Measurements from ENCODE around the gene CLIP2.

DNA sequence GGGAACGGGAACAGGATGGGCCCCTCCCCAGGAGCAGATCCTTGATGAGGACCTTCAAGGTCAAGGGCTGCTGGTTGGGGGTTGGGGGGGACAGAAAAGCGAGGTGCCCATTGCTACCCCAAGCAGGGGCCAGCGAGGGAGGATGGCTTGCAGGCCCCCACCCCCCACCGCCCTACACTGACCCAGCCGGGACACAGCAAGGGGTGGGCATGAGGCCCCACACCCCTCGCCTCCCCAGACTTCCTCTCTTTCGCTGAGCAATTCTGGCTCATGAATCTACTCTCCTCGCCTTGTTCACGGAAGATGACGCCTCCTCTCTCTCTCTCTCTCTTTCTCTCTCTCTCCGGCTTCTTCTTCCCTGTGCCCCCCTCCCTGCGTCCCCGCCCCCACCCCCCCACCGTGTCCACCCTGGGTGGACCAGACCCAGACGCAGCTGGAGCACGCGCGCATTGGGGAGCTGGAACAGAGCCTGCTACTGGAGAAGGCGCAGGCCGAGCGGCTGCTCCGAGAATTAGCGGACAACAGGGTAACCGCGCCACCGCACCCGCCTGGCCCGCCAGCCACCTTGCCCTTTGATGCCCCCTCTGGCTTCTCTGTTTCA, 83.4 kb downstream of the CLIP2 start:
- TF ChIP-seq, protein P1, sequence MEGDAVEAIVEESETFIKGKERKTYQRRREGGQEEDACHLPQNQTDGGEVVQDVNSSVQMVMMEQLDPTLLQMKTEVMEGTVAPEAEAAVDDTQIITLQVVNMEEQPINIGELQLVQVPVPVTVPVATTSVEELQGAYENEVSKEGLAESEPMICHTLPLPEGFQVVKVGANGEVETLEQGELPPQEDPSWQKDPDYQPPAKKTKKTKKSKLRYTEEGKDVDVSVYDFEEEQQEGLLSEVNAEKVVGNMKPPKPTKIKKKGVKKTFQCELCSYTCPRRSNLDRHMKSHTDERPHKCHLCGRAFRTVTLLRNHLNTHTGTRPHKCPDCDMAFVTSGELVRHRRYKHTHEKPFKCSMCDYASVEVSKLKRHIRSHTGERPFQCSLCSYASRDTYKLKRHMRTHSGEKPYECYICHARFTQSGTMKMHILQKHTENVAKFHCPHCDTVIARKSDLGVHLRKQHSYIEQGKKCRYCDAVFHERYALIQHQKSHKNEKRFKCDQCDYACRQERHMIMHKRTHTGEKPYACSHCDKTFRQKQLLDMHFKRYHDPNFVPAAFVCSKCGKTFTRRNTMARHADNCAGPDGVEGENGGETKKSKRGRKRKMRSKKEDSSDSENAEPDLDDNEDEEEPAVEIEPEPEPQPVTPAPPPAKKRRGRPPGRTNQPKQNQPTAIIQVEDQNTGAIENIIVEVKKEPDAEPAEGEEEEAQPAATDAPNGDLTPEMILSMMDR (conservative IDR thresholded peaks at IDR 0.05; ENCODE audit: low read length) = no peak
- TF ChIP-seq EZH2phosphoT487 (IDR thresholded peaks at IDR 0.05; ENCODE audit: borderline replicate concordance, low read depth, low read length) = no peak

Measured in OCI-LY7 (cell line).